ENCODE measurements around the gene DHDDS.

DNA sequence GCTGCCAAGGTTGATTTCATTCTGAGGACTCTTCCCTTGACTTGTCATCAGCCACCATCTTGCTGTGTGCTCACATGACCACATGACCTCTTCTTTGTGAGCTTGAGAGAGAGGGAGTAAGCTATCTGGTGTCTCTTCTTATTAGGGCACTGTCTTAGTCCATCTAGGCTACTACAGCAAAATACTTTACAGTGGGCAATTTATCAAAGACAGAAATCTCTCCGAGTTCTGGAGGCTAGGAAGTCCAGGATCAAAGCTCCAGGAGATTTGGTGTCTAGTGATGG is 85.6 kb downstream of the DHDDS start:
- no peak for TF ChIP-seq POLR2A (IDR thresholded peaks at IDR 0.05)
- TF ChIP-seq, protein P1, sequence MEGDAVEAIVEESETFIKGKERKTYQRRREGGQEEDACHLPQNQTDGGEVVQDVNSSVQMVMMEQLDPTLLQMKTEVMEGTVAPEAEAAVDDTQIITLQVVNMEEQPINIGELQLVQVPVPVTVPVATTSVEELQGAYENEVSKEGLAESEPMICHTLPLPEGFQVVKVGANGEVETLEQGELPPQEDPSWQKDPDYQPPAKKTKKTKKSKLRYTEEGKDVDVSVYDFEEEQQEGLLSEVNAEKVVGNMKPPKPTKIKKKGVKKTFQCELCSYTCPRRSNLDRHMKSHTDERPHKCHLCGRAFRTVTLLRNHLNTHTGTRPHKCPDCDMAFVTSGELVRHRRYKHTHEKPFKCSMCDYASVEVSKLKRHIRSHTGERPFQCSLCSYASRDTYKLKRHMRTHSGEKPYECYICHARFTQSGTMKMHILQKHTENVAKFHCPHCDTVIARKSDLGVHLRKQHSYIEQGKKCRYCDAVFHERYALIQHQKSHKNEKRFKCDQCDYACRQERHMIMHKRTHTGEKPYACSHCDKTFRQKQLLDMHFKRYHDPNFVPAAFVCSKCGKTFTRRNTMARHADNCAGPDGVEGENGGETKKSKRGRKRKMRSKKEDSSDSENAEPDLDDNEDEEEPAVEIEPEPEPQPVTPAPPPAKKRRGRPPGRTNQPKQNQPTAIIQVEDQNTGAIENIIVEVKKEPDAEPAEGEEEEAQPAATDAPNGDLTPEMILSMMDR (IDR thresholded peaks at IDR 0.05) = no peak

Measured in tibial nerve (tissue), 3 donors.